ENCODE data around the gene FNIP1. TPM values are rescaled to one million over a fixed set of nuclear protein-coding genes. Genes with fewer than 3 reads are reported as not detected.
A peak's percentile ranks its signal among the peaks of the same experiment; 100 is the strongest.
"Not testable (repeated sequence)": the region's sequence is repeated elsewhere in the genome, so short reads cannot be mapped to it uniquely, and the experiment has no call there.

Gene FNIP1
- total RNA-seq, 1 donor from 2014 or later: 34.4 TPM

DNA sequence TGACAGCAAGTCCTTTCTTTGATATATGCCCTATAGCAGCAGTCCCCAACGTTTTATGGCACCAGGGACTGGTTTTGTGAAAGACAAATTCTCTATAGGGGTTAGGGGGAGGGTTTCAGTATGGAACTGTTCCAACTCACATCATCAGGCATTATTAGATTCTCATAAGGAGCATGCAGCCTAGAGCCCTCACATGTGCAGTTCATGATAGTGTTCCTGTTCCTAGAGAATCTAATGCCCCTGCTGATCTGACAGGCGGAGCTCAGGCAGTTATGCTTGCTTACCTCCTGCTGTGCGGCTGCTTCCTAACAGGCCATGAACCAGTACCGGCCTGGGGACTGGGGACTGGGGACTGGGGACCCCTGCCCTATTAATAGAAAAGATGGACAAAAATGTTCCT, 159.1 kb downstream of the FNIP1 start:
- no peak for DNase-seq (ENCODE audit: low spot score)

- no peak for DNase-seq (ENCODE audit: low spot score)
Observed at GRCh38 chr5:131635684-131636572, 160.9 kb downstream of the FNIP1 start.

GRCh38 chr5:131634996-131635683, 161.7 kb downstream of the FNIP1 start, which contains the start of gene RAPGEF6:
Gene RAPGEF6 (minus strand): TSS chr5:131635229. CDS start chr5:131635030, 199 bp downstream.
- DNase-seq (ENCODE audit: low spot score): peak; percentile 99

GRCh38 chr5:131634666-131634995, 162.2 kb downstream of the FNIP1 start:
- DNase-seq (ENCODE audit: low spot score): peak; percentile 64

- DNase-seq (ENCODE audit: low spot score): no peak
Observed at GRCh38 chr5:131634238-131634637, 162.6 kb downstream of the FNIP1 start.

DNA sequence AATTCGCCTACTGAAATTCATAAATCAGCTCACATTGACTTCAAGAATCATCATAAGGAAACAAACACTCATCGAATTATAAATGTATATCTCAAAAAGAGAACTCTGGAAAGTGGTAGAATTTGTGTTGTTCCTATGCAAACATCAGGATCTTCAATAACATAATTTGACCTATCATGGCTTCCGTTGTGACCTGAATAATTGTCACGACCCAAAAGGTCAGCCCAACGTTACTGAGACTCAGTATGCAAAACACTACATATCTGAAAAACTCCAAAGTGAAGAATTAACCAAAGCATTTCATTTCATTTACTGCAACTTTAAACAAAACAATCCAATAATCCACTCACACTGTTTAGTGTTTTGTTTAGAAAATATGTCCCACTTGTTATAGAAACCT, 163.0 kb downstream of the FNIP1 start:
- no peak for DNase-seq (ENCODE audit: low spot score)

DNA sequence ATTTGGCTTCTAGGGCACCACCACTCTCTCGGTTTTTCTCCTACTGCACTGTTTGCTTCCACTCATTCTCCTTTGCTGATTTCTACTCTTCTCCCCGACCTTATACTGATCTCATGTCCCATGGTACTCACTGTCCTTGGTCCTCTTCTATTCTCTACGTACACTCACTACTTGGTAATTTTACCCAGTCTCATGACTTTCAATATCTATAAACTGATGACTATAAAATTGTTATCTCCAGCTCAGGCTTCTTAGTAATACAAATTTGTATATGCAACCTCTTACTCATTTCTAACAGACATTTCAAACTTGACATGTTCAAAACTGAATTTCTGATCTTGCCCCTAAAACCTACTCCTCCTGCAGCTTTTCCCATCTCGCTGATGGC, 165.9 kb downstream of the FNIP1 start:
- no peak for DNase-seq (ENCODE audit: low spot score)

GRCh38 chr5:131630208-131630962, 166.4 kb downstream of the FNIP1 start:
- no peak for DNase-seq (ENCODE audit: low spot score)

DNA sequence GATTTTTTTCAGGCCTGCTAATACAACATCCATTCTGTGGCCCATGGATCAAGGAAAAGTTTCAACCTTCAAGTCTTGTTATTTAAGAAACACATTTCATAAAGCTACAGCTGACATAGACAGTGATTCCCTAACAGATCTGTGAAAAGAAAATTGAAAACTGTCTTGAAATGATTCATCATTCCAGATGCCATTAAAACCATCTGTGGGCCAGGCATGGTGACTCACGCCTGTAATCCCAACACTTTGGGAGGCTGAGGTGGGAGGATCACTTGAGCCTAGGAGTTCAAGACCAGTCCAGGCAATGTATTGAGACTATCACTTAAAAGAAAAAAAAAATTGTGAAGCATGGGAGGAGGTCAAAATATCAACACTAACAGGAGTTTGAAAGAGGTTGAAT, 167.8 kb downstream of the FNIP1 start:
- DNase-seq (ENCODE audit: low spot score): no peak

GRCh38 chr5:131627207-131627865, 169.5 kb downstream of the FNIP1 start:
- DNase-seq (ENCODE audit: low spot score): no peak

DNA sequence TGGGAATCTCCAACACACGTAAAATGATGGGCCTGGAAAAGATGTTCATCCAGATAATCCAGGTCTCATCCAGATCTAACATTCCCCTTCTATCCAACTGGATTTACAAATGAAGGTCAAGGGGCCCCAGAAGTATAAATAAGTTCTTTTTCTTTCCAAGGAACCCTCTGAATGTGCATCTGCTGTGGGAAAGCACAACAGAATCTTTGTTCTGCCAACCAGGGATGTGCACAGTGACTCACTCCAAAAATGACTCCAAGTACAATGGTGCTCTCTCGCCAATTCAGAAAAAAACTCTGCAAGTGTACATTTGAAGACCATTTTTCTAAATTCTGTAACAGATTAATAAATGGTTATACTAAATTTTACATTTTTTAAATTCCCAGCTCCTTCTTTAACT, 174.2 kb downstream of the FNIP1 start:
- no peak for DNase-seq (ENCODE audit: low spot score)

- not testable (repeated sequence) for DNase-seq (ENCODE audit: low spot score)
Observed at GRCh38 chr5:131621164-131621563, 175.7 kb downstream of the FNIP1 start.

DNA sequence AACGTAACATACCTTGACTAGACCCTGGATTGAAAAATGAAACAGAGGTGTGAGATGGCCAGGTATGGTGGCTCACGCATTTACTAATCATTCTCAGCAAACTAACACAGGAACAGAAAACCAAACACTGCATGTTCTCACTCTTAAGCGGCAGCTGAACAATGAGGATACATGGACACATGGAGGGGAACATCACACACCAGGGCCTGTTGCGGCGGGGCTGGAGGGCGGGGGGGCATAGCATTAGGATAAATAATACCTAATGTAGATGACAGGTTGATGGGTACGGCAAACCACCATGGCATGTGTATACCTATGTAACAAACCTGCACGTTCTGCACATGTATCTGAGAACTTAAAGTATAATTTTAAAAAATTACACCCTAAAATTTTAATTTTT, 177.7 kb downstream of the FNIP1 start:
- no peak for DNase-seq (ENCODE audit: low spot score)

GRCh38 chr5:131617140-131617822, 179.5 kb downstream of the FNIP1 start:
- no peak for DNase-seq (ENCODE audit: low spot score)

GRCh38 chr5:131615957-131616356, 180.9 kb downstream of the FNIP1 start:
- DNase-seq (ENCODE audit: low spot score): no peak

GRCh38 chr5:131613423-131613822, 183.4 kb downstream of the FNIP1 start:
- no peak for DNase-seq (ENCODE audit: low spot score)

- DNase-seq (ENCODE audit: low spot score): no peak
Observed at GRCh38 chr5:131611064-131611381, 185.8 kb downstream of the FNIP1 start.

DNA sequence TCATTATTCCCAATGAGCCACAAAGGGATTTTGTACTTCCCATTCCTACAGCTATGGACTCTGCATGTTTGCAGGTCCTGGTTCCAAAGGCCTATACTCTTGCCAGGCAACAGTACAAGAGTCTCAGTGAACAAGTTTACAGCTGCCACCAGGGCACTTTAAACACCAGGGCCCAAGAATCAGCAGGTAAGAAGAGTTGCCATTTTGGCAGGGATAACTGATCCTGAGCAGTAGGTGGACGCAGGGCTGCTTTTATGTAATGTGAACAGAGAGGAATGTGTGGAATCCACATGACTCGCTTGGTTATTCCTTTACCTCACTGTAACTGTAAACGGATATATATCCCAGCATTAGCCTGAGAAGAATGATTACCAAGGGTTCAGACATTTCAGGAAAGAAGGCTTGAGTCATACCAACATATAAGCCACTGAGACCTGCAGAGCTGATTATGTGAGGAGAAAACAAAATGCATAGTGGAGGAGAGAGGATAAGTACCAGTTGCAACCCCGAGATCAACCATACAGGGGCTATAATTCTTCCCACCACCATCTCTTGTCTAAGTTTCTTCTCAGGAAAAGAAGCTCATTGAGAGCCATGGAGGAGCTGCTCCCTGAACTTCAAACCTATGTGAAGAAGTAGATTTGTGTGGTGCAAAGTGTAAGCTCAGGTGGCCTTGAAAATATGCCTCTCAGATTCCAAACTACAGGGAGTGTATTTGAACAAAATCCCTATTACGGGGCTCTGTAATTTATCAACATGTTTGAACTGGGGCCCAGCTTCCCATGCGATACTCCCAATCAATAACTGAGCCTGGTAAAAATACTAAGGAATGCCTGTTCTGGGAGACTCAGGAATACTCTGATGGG, 186.4 kb downstream of the FNIP1 start:
- DNase-seq (ENCODE audit: low spot score): no peak

GRCh38 chr5:131609774-131610173, 187.0 kb downstream of the FNIP1 start:
- no peak for DNase-seq (ENCODE audit: low spot score)

GRCh38 chr5:131608597-131608996, 188.2 kb downstream of the FNIP1 start:
- DNase-seq (ENCODE audit: low spot score): no peak
